ENCODE measurements around the gene KRT81. TPM values are rescaled to one million over a fixed set of nuclear protein-coding genes. Genes with fewer than 3 reads are reported as not detected.

KRT81 gene
- total RNA-seq, 2 donors from 2014 or later = not detected

DNA sequence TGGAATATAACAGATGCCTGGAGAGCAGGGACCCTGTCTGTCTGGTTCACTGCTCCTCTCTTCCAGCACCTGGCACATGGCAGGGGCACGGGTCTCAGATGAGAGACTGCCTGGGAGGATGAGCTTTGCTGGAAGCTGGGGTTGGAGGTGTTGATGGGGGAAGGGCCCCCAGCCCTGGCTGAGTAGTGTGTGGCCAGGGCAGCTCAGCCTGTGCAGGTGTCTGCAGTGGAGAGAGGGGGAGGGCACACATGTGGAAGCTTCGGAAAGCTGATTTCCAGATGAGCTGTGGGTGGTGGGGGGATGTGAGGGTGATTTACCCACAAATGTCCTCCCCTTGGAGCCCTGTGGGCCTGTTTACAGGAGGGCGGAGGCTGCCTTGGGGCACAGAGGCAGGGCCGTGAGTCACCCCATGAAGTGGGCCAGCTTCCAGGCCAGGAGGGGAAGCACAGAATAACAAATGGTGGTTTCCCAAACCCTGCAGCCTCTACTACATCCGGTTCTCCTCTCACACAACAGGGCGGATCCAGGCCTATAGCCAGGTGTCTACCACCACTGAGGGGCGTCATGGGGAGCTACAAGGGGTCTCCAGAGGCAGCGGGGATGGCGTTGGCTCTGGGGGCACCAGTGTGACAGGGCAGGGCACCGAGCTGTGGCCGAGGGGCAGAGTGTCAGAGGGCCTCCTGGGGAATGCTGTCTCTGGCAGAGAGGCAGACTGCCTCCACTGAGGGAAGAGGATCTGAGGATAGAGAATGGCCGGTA, 47.3 kb downstream of the KRT81 start:
- H3K9ac ChIP-seq (ENCODE audit: extremely low read depth, low read length, poor library complexity, severe bottlenecking) = no peak overlapping the region
- no peak for DNase-seq
- H3K4me1 ChIP-seq (ENCODE audit: control insufficient read depth, insufficient read depth, low read length) = peaks cover 4% of the 10 kb centered on the region
- H3K27ac Mint-ChIP-seq = no peak overlapping the region
- TF ChIP-seq, protein P1, sequence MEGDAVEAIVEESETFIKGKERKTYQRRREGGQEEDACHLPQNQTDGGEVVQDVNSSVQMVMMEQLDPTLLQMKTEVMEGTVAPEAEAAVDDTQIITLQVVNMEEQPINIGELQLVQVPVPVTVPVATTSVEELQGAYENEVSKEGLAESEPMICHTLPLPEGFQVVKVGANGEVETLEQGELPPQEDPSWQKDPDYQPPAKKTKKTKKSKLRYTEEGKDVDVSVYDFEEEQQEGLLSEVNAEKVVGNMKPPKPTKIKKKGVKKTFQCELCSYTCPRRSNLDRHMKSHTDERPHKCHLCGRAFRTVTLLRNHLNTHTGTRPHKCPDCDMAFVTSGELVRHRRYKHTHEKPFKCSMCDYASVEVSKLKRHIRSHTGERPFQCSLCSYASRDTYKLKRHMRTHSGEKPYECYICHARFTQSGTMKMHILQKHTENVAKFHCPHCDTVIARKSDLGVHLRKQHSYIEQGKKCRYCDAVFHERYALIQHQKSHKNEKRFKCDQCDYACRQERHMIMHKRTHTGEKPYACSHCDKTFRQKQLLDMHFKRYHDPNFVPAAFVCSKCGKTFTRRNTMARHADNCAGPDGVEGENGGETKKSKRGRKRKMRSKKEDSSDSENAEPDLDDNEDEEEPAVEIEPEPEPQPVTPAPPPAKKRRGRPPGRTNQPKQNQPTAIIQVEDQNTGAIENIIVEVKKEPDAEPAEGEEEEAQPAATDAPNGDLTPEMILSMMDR (conservative IDR thresholded peaks at IDR 0.05) = no peak
- H3K27me3 ChIP-seq (ENCODE audit: control insufficient read depth, insufficient read depth, low read length, poor library complexity, severe bottlenecking) = peaks cover 6% of the 10 kb centered on the region
- WGBS, 2 experiments (ENCODE audit: insufficient coverage in 1 of 2, insufficient read length in 1 of 2) = 84 to 90% methylated on average over 3 to 12 of the region's 12 CpGs
- peaks cover 14% of the 10 kb centered on the region for H3K4me1 Mint-ChIP-seq
- H3K36me3 ChIP-seq (ENCODE audit: control insufficient read depth, insufficient read depth, low read length) = no peaks in the 10 kb centered on the region
- H3K36me3 Mint-ChIP-seq (ENCODE audit: low read depth) = no peaks in the 10 kb centered on the region
- H3K9me3 ChIP-seq (ENCODE audit: control insufficient read depth, low read length) = no peaks in the 10 kb centered on the region
- no peak overlapping the region for H3K27ac ChIP-seq (ENCODE audit: low read depth, low read length)
- H3K4me3 ChIP-seq (ENCODE audit: low read length) = no peak overlapping the region
- H3K27me3 Mint-ChIP-seq (ENCODE audit: insufficient read depth) = peaks cover 19% of the 10 kb centered on the region
- H3K9me3 Mint-ChIP-seq = no peaks in the 10 kb centered on the region
- H3K4me3 Mint-ChIP-seq = no peak overlapping the region

DNA sequence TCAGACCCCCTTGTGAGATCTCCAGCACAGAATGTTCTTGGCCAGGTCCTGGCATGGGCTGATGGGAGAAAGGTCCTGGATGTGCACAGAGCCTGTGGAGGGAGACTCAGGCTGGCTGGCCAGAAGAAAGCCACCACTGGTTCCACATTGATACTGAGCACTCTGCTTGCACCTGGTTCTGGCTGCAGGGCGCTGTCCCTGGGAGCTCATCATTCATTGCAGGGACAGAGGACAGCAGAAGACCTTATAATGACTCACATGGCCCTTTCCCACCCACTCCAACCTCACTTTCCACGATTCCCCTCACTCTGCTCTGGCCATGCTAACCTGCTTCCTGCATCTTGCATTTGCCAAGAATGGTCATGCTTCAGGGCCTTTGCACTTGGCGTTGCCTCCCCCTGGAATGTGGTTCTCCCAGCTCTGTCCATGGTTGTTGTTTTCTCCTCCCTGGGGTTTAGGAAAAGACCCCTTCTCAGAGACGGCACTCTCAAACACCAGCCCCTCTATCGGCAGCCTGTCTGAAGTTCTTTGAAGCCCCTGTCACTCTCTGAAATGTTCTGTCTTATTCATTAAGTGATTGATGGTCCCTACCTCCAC, 48.0 kb downstream of the KRT81 start:
- Mint-ChIP-seq H3K4me3 (no peak overlapping the region), H3K36me3 (ENCODE audit: low read depth) (no peaks in the 10 kb centered on the region), H3K4me1 (peaks cover 14% of the 10 kb centered on the region), H3K9me3 (no peaks in the 10 kb centered on the region), H3K27ac (no peak overlapping the region), H3K27me3 (ENCODE audit: insufficient read depth) (peaks cover 13% of the 10 kb centered on the region)
- no peak for DNase-seq
- Histone ChIP-seq H3K9me3 (ENCODE audit: control insufficient read depth, low read length) (no peaks in the 10 kb centered on the region), H3K4me3 (ENCODE audit: low read length) (no peak overlapping the region), H3K27me3 (ENCODE audit: control insufficient read depth, insufficient read depth, low read length, poor library complexity, severe bottlenecking) (no peaks in the 10 kb centered on the region), H3K4me1 (ENCODE audit: control insufficient read depth, insufficient read depth, low read length) (peaks cover 4% of the 10 kb centered on the region), H3K9ac (ENCODE audit: extremely low read depth, low read length, poor library complexity, severe bottlenecking) (no peak overlapping the region), H3K36me3 (ENCODE audit: control insufficient read depth, insufficient read depth, low read length) (no peaks in the 10 kb centered on the region), H3K27ac (ENCODE audit: low read depth, low read length) (no peak overlapping the region)
- WGBS, 2 experiments (ENCODE audit: insufficient coverage in 1 of 2, insufficient read length in 1 of 2) = 58 to 88% methylated on average over 4 to 5 of the region's 5 CpGs
- TF ChIP-seq, protein P1 (conservative IDR thresholded peaks at IDR 0.05) = no peak

DNA sequence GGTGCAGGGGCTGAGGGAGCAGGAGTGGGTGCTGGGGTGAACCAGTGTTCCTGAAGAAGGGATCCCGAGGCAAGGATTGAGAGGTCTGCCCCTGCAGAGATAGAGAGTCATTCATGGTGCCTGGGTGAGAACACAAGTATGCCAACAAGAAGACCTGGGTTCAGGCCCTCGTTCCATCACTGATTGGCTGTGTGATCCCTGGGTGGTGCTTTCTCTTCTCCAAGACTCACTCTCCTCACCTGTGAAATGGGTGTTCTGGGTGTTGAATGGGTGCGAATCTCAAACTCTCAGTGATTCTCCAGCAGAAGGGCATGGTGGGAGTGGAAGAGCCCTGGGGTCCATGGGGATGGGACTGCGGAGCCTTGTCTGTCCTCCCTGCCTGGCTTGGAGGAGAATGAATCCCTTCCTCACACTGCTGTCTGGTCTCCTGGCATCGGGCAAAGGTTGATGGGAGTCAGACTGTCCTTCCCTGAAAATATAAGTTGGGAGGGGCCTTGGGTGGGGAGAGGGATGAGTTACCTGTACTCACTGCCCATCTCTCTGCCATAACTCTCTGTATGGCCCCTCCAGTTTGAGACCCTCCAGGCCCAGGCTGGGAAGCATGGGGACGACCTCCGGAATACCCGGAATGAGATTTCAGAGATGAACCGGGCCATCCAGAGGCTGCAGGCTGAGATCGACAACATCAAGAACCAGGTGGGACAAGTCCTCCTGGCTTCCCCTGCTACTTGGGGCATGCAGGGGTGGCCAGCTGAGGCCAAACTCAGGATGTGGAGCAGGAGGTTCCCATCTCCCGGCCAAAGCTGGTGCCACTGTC, 48.7 kb downstream of the KRT81 start:
- 90 to 97% methylated on average over 8 to 11 of the region's 11 CpGs for WGBS, 2 experiments (ENCODE audit: insufficient coverage in 1 of 2, insufficient read length in 1 of 2)
- no peak overlapping the region for H3K9ac ChIP-seq (ENCODE audit: extremely low read depth, low read length, poor library complexity, severe bottlenecking)

More for the DNA sequence above, 48.7 kb downstream of the KRT81 start:
- Histone ChIP-seq H3K27me3 (ENCODE audit: control insufficient read depth, insufficient read depth, low read length, poor library complexity, severe bottlenecking) (no peaks in the 10 kb centered on the region), H3K4me1 (ENCODE audit: control insufficient read depth, insufficient read depth, low read length) (peaks cover 4% of the 10 kb centered on the region), H3K4me3 (ENCODE audit: low read length) (no peak overlapping the region), H3K9me3 (ENCODE audit: control insufficient read depth, low read length) (no peaks in the 10 kb centered on the region), H3K27ac (ENCODE audit: low read depth, low read length) (no peak overlapping the region), H3K36me3 (ENCODE audit: control insufficient read depth, insufficient read depth, low read length) (no peaks in the 10 kb centered on the region)
- DNase-seq = no peak
- Mint-ChIP-seq H3K9me3 (no peaks in the 10 kb centered on the region), H3K27ac (no peak overlapping the region), H3K4me1 (peaks cover 11% of the 10 kb centered on the region), H3K36me3 (ENCODE audit: low read depth) (no peaks in the 10 kb centered on the region), H3K4me3 (no peak overlapping the region), H3K27me3 (ENCODE audit: insufficient read depth) (peaks cover 8% of the 10 kb centered on the region)
- TF ChIP-seq, protein P1 (conservative IDR thresholded peaks at IDR 0.05) = no peak
